HCT116 (cell line): ENCODE results near the gene TRIP13.

Source experiments
- EZH2 ChIP-seq: fragments of 200-600 bp; sonication (generic); IDR thresholded peaks from 2 replicates; pipeline ENCODE4 v1.6.1; 2017; ENCODE audit warnings: antibody characterized with exemption, mixed run types
- JUND ChIP-seq: IDR thresholded peaks from 2 replicates; pipeline ENCODE4 v1.6.1; 2012
- POLR2AphosphoS5 ChIP-seq: IDR thresholded peaks from 2 replicates; pipeline ENCODE4 v1.6.1; 2011; ENCODE audit warnings: mild to moderate bottlenecking, low read depth, low read length, moderate library complexity
- SIN3A ChIP-seq: IDR thresholded peaks from 2 replicates; pipeline ENCODE4 v1.6.1; 2012; ENCODE audit warnings: low read depth
- TF ChIP-seq, protein P1 (sequence below), 3 experiments: fragments of 200-600 bp in 1 of 3; sonication (generic) in 1 of 3; IDR thresholded peaks in 2 of 3; conservative IDR thresholded peaks in 1 of 3; 2 replicates each; pipeline ENCODE4 v1.5.1; 2012 to 2017; ENCODE audit warnings: low read depth in 2 of 3, low read length in 2 of 3, antibody characterized with exemption in 1 of 3, borderline replicate concordance in 1 of 3, control low read depth in 1 of 3, mild to moderate bottlenecking in 1 of 3, mixed read lengths in 1 of 3, mixed run types in 1 of 3, moderate library complexity in 1 of 3; ENCODE audit not compliant: insufficient read depth in 1 of 3

DNA sequence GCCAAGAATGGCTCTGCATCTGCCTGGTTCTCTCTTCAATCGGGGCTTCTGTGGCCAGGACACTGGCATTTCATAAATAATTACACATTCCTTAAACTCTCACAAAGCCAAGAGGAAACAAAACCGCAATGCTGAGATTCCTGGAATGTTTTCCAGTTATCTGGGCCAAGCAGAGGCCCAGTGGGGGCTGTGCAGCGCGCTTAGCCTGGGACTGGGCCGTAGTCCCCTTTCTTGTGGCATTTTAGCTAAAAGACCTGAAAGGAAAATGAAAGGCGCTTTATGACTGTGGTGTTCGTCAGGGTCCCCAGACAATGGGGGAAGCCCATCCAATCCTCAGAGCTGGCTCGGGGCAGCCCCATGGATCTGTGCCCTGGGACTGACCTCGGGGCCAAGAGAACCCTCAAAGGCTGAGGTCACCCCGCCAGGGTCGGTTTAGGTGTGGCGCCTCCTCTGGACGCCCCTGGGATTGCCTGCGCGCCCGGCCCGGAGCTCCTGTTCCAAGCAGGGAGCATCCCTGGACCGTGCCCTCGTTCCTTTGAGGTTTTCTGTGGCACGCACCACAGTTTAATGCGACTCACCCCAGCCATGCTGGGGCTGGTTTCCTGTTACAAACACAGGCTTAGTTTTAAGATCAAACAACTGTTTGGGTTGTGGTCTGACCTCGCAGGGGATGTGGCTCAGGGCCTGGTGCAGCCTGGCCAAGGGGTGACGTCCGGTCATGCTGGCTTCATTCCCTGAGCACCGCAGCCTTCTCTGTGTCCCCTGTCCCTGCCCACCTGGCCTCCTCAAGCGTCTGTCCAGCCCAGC is 64.5 kb downstream of the TRIP13 start:
- TF ChIP-seq, protein P1, sequence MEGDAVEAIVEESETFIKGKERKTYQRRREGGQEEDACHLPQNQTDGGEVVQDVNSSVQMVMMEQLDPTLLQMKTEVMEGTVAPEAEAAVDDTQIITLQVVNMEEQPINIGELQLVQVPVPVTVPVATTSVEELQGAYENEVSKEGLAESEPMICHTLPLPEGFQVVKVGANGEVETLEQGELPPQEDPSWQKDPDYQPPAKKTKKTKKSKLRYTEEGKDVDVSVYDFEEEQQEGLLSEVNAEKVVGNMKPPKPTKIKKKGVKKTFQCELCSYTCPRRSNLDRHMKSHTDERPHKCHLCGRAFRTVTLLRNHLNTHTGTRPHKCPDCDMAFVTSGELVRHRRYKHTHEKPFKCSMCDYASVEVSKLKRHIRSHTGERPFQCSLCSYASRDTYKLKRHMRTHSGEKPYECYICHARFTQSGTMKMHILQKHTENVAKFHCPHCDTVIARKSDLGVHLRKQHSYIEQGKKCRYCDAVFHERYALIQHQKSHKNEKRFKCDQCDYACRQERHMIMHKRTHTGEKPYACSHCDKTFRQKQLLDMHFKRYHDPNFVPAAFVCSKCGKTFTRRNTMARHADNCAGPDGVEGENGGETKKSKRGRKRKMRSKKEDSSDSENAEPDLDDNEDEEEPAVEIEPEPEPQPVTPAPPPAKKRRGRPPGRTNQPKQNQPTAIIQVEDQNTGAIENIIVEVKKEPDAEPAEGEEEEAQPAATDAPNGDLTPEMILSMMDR (IDR thresholded peaks at IDR 0.05 in 2 of 3, conservative IDR thresholded peaks at IDR 0.05 in 1 of 3; ENCODE audit: borderline replicate concordance in 1 of 3, insufficient read depth in 1 of 3, low read depth in 2 of 3, low read length in 2 of 3), result peak in 2 of 3 experiments; percentile 33 to 62; a peak in 4 of 6 replicates
- no peak for TF ChIP-seq POLR2AphosphoS5
- no peak for TF ChIP-seq SIN3A
- no peak for TF ChIP-seq EZH2
- no peak for TF ChIP-seq JUND
